Breast epithelium (tissue), 3 donors: Measurements from ENCODE around the gene IPO9.

Source experiments
- POLR2A ChIP-seq: fragments of 450-650 bp; IDR thresholded peaks from one replicate; pipeline ENCODE4 v1.6.1; 2016; ENCODE audit warnings: antibody characterized with exemption, mild to moderate bottlenecking, moderate library complexity
- POLR2AphosphoS5 ChIP-seq, 3 donors: sonication (generic); formaldehyde crosslinking; IDR thresholded peaks; one replicate each; pipeline ENCODE4 v1.6.1; 2017; ENCODE audit warnings: antibody characterized with exemption in 3 of 3
- TF ChIP-seq, protein P1 (sequence below), 3 donors: fragments of 450-650 bp; IDR thresholded peaks; one replicate each; pipeline ENCODE4 v1.5.1; 2016 to 2017; ENCODE audit warnings: antibody characterized with exemption in 3 of 3, mild to moderate bottlenecking in 3 of 3, moderate library complexity in 3 of 3

DNA sequence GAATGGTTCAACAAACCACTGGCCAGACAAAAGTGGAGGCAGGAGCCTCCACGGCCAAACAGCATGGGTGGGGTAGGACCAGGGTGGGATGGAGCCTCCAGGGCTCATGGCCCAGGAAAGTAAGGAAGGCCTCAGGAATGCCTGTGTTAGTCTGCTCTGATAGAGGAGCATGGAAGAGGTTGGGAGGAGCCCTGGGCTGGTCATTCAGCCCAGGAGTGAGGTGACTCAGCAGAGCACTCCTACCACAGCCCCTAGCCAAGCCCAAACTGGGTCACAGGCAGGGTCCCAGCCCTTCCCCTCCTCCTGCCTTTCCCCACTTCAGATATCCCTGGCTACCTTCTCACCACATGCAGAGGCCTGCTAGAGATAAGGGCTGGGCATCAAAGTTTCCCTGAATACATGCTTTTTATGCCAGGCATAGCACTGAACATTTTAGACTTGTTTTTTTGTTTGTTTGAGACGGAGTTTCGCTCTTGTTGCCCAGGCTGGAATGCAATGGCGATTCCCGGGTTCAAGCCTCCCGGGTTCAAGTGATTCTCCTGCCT lies 56.6 kb downstream of the IPO9 start:
- TF ChIP-seq, protein P1, sequence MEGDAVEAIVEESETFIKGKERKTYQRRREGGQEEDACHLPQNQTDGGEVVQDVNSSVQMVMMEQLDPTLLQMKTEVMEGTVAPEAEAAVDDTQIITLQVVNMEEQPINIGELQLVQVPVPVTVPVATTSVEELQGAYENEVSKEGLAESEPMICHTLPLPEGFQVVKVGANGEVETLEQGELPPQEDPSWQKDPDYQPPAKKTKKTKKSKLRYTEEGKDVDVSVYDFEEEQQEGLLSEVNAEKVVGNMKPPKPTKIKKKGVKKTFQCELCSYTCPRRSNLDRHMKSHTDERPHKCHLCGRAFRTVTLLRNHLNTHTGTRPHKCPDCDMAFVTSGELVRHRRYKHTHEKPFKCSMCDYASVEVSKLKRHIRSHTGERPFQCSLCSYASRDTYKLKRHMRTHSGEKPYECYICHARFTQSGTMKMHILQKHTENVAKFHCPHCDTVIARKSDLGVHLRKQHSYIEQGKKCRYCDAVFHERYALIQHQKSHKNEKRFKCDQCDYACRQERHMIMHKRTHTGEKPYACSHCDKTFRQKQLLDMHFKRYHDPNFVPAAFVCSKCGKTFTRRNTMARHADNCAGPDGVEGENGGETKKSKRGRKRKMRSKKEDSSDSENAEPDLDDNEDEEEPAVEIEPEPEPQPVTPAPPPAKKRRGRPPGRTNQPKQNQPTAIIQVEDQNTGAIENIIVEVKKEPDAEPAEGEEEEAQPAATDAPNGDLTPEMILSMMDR (IDR thresholded peaks at IDR 0.05): no peak
- no peak for TF ChIP-seq POLR2AphosphoS5 (IDR thresholded peaks at IDR 0.05)
- no peak for TF ChIP-seq POLR2A
